Kidney epithelial cell (primary cell): Measurements from ENCODE around the gene PAPSS2. TPM values are rescaled to one million over a fixed set of nuclear protein-coding genes. Genes with fewer than 3 reads are reported as not detected.
"Not testable (repeated sequence)": the region's sequence is repeated elsewhere in the genome, so short reads cannot be mapped to it uniquely, and the experiment has no call there.

Source experiments
- DNase-seq: peaks from one replicate; pipeline ENCODE4 v3.0.0-alpha.2; 2010; ENCODE audit warnings: low read depth
- H3K27me3 ChIP-seq: 2 replicates; pipeline ENCODE4 v1.6.0; 2011; ENCODE audit warnings: low read length; ENCODE audit not compliant: control insufficient read depth, insufficient read depth
- H3K36me3 ChIP-seq: 2 replicates; pipeline ENCODE4 v1.5.1; 2011; ENCODE audit warnings: low read length; ENCODE audit not compliant: control insufficient read depth, insufficient read depth
- H3K4me3 ChIP-seq: 2 replicates; pipeline ENCODE4 v1.5.1; 2011; ENCODE audit warnings: low read depth, mild to moderate bottlenecking, control low read depth, low read length
- CTCF ChIP-seq: IDR thresholded peaks from 2 replicates; pipeline ENCODE4 v1.5.1; 2011; ENCODE audit warnings: mild to moderate bottlenecking, moderate library complexity, low read length, control low read depth, inconsistent platforms; ENCODE audit not compliant: insufficient read depth, poor library complexity, severe bottlenecking
- total RNA-seq: library from RNA; depleted of rRNA; stranded (reverse); fragments of >200 nt; gene quantifications from 2 replicates; pipeline ENCODE4 v1.2.3, GENCODE V29; 2015

PAPSS2 gene
- total RNA-seq, 1 donor from 2014 or later, result 11.4 TPM

GRCh38 chr10:87636313-87636915, 23.3 kb upstream of the PAPSS2 start:
- Histone ChIP-seq H3K4me3 (no peak overlapping the region), H3K36me3 (no peaks in the 10 kb centered on the region), H3K27me3 (no peaks in the 10 kb centered on the region)
- no peak for DNase-seq
- TF ChIP-seq CTCF, result no peak

- Histone ChIP-seq H3K36me3 (no peaks in the 10 kb centered on the region), H3K4me3 (no peak overlapping the region), H3K27me3 (no peaks in the 10 kb centered on the region)
- no peak for DNase-seq
- no peak for TF ChIP-seq CTCF
Measured at GRCh38 chr10:87639493-87639892, 20.2 kb upstream of the PAPSS2 start.

- Histone ChIP-seq H3K36me3 (no peaks in the 10 kb centered on the region), H3K4me3 (no peak overlapping the region), H3K27me3 (no peaks in the 10 kb centered on the region)
- no peak for TF ChIP-seq CTCF
- DNase-seq, result no peak
Measured at GRCh38 chr10:87640043-87640442, 19.6 kb upstream of the PAPSS2 start.

- TF ChIP-seq CTCF, result no peak
- DNase-seq, result no peak
- Histone ChIP-seq H3K36me3 (no peaks in the 10 kb centered on the region), H3K4me3 (no peak overlapping the region), H3K27me3 (no peaks in the 10 kb centered on the region)
Measured at GRCh38 chr10:87642486-87642885, 17.2 kb upstream of the PAPSS2 start.

GRCh38 chr10:87642988-87643387, 16.7 kb upstream of the PAPSS2 start:
- no peak for TF ChIP-seq CTCF
- no peaks in the 10 kb centered on the region for H3K36me3 ChIP-seq
- H3K27me3 ChIP-seq, result no peaks in the 10 kb centered on the region
- H3K4me3 ChIP-seq, result no peak overlapping the region
- DNase-seq, result no peak

GRCh38 chr10:87643920-87644319, 15.8 kb upstream of the PAPSS2 start:
- no peak for TF ChIP-seq CTCF
- Histone ChIP-seq H3K36me3 (no peaks in the 10 kb centered on the region), H3K27me3 (no peaks in the 10 kb centered on the region), H3K4me3 (no peak overlapping the region)
- DNase-seq, result no peak

GRCh38 chr10:87644500-87644899, 15.2 kb upstream of the PAPSS2 start:
- DNase-seq, H3K27me3 ChIP-seq: not testable (repeated sequence)

More at GRCh38 chr10:87644500-87644899, 15.2 kb upstream of the PAPSS2 start:
- not testable (repeated sequence) for H3K36me3 ChIP-seq, H3K4me3 ChIP-seq
